Measurements from ENCODE around the gene KCNIP3. TPM values are rescaled to one million over a fixed set of nuclear protein-coding genes. Genes with fewer than 3 reads are reported as not detected.

KCNIP3 gene
- total and polyA plus RNA-seq, 9 of the 15 experiments (the other 6 are each of a cell fraction or from before 2014, with no cell fraction given), result 0.04 TPM; not detected in 8

GRCh38 chr2:95276244-95276887 is 20.8 kb upstream of the KCNIP3 start:
- intact Hi-C loops (cut with micrococcal nuclease) (no loop called here), in situ Hi-C loops (cut with MboI) (no loop called here)
- Histone ChIP-seq H3K9me1 (ENCODE audit: control insufficient read depth, insufficient read depth, low read length) (no peaks in the 10 kb centered on the region), H3K4me3 (no peak overlapping the region), H3K79me2 (ENCODE audit: control insufficient read depth, insufficient read depth, low read length) (no peaks in the 10 kb centered on the region), H3K9me3 (replicated peaks; ENCODE audit: control insufficient read depth, insufficient read depth, low read depth, low read length) (no peaks in the 10 kb centered on the region), H3K27ac (ENCODE audit: extremely low read depth, low read depth, low read length) (no peak overlapping the region), H4K20me1 (replicated peaks; ENCODE audit: control insufficient read depth, insufficient read depth, low read length) (no peaks in the 10 kb centered on the region; the same call in 1 of the 2 replicates), H3K27me3 (ENCODE audit: control insufficient read depth in 2 of 2, insufficient read depth in 2 of 2, low read length in 2 of 2) (peaks cover 5 to 48% of the 10 kb centered on the region in 2 experiments; a peak in 4 of 5 replicates), H2AFZ (ENCODE audit: low read depth, low read length) (no peak overlapping the region), H3K9ac (ENCODE audit: insufficient read depth in 1 of 2, low read depth in 2 of 2, low read length in 2 of 2) (no peak overlapping the region; a peak in 1 of 4 replicates), H3K4me1 (replicated peaks in 1 of 2; ENCODE audit: control insufficient read depth in 2 of 2, insufficient read depth in 2 of 2, low read length in 2 of 2) (peaks cover 0 to 18% of the 10 kb centered on the region in 2 experiments; a peak in 2 of 5 replicates), H3K36me3 (ENCODE audit: control insufficient read depth, insufficient read depth, low read length) (no peaks in the 10 kb centered on the region), H3K4me2 (ENCODE audit: insufficient read depth, low read length) (no peak overlapping the region)
- no peak for ATAC-seq
- 3% methylated on average over 18 of the region's 22 CpGs for WGBS (ENCODE audit: insufficient coverage, low coverage, missing lambda C conversion rate)
- no peak for FAIRE-seq
- no peak for DNase-seq (ENCODE audit: extremely low read depth in 1 of 4, low spot score in 3 of 4)
- BruUV-seq (replicated peaks), result no TSS peak
- CTCF ChIA-PET (ENCODE audit: low intra/inter-chr PET ratio), result no interaction called here
- POLR2A ChIA-PET, result no interaction called here
- TF ChIP-seq ARNT (IDR thresholded peaks at IDR 0.05) (no peak), MLLT1 (IDR thresholded peaks at IDR 0.05) (no peak), NFATC3 (IDR thresholded peaks at IDR 0.05) (no peak), ZNF707 (CRISPR knock-in tag; conservative IDR thresholded peaks at IDR 0.05) (no peak), ZNF282 (CRISPR knock-in tag; IDR thresholded peaks at IDR 0.05) (no peak), ZNF175 (CRISPR knock-in tag; IDR thresholded peaks at IDR 0.05; ENCODE audit: low read depth) (no peak)
- TF ChIP-seq, protein P1, sequence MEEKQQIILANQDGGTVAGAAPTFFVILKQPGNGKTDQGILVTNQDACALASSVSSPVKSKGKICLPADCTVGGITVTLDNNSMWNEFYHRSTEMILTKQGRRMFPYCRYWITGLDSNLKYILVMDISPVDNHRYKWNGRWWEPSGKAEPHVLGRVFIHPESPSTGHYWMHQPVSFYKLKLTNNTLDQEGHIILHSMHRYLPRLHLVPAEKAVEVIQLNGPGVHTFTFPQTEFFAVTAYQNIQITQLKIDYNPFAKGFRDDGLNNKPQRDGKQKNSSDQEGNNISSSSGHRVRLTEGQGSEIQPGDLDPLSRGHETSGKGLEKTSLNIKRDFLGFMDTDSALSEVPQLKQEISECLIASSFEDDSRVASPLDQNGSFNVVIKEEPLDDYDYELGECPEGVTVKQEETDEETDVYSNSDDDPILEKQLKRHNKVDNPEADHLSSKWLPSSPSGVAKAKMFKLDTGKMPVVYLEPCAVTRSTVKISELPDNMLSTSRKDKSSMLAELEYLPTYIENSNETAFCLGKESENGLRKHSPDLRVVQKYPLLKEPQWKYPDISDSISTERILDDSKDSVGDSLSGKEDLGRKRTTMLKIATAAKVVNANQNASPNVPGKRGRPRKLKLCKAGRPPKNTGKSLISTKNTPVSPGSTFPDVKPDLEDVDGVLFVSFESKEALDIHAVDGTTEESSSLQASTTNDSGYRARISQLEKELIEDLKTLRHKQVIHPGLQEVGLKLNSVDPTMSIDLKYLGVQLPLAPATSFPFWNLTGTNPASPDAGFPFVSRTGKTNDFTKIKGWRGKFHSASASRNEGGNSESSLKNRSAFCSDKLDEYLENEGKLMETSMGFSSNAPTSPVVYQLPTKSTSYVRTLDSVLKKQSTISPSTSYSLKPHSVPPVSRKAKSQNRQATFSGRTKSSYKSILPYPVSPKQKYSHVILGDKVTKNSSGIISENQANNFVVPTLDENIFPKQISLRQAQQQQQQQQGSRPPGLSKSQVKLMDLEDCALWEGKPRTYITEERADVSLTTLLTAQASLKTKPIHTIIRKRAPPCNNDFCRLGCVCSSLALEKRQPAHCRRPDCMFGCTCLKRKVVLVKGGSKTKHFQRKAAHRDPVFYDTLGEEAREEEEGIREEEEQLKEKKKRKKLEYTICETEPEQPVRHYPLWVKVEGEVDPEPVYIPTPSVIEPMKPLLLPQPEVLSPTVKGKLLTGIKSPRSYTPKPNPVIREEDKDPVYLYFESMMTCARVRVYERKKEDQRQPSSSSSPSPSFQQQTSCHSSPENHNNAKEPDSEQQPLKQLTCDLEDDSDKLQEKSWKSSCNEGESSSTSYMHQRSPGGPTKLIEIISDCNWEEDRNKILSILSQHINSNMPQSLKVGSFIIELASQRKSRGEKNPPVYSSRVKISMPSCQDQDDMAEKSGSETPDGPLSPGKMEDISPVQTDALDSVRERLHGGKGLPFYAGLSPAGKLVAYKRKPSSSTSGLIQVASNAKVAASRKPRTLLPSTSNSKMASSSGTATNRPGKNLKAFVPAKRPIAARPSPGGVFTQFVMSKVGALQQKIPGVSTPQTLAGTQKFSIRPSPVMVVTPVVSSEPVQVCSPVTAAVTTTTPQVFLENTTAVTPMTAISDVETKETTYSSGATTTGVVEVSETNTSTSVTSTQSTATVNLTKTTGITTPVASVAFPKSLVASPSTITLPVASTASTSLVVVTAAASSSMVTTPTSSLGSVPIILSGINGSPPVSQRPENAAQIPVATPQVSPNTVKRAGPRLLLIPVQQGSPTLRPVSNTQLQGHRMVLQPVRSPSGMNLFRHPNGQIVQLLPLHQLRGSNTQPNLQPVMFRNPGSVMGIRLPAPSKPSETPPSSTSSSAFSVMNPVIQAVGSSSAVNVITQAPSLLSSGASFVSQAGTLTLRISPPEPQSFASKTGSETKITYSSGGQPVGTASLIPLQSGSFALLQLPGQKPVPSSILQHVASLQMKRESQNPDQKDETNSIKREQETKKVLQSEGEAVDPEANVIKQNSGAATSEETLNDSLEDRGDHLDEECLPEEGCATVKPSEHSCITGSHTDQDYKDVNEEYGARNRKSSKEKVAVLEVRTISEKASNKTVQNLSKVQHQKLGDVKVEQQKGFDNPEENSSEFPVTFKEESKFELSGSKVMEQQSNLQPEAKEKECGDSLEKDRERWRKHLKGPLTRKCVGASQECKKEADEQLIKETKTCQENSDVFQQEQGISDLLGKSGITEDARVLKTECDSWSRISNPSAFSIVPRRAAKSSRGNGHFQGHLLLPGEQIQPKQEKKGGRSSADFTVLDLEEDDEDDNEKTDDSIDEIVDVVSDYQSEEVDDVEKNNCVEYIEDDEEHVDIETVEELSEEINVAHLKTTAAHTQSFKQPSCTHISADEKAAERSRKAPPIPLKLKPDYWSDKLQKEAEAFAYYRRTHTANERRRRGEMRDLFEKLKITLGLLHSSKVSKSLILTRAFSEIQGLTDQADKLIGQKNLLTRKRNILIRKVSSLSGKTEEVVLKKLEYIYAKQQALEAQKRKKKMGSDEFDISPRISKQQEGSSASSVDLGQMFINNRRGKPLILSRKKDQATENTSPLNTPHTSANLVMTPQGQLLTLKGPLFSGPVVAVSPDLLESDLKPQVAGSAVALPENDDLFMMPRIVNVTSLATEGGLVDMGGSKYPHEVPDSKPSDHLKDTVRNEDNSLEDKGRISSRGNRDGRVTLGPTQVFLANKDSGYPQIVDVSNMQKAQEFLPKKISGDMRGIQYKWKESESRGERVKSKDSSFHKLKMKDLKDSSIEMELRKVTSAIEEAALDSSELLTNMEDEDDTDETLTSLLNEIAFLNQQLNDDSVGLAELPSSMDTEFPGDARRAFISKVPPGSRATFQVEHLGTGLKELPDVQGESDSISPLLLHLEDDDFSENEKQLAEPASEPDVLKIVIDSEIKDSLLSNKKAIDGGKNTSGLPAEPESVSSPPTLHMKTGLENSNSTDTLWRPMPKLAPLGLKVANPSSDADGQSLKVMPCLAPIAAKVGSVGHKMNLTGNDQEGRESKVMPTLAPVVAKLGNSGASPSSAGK (IDR thresholded peaks at IDR 0.05), result no peak

Measured in K562 (cell line).